Mesothelial cell of epicardium (in vitro differentiated cells): Measurements from ENCODE around the gene ASIC4. TPM values are rescaled to one million over a fixed set of nuclear protein-coding genes. Genes with fewer than 3 reads are reported as not detected.

Source experiments
- DNase-seq, 2 experiments: peaks; one replicate each; pipeline ENCODE4 v3.0.0; 2021; ENCODE audit warnings: low spot score in 2 of 2; ENCODE audit not compliant: unreplicated experiment in 2 of 2
- H3K27ac Mint-ChIP-seq: 2 replicates; pipeline ENCODE4 v1.8.0; 2021; ENCODE audit warnings: mixed read lengths
- H3K27me3 Mint-ChIP-seq: 2 replicates; pipeline ENCODE4 v1.8.0; 2021; ENCODE audit warnings: low read depth, mixed read lengths
- H3K36me3 Mint-ChIP-seq: 2 replicates; pipeline ENCODE4 v1.8.0; 2021; ENCODE audit warnings: mixed read lengths
- H3K4me1 Mint-ChIP-seq: 2 replicates; pipeline ENCODE4 v1.8.0; 2021; ENCODE audit warnings: mixed read lengths
- H3K4me3 Mint-ChIP-seq: 2 replicates; pipeline ENCODE4 v1.8.0; 2021; ENCODE audit warnings: mild to moderate bottlenecking, moderate library complexity, mixed read lengths
- H3K9me3 Mint-ChIP-seq: 2 replicates; pipeline ENCODE4 v1.8.0; 2021; ENCODE audit warnings: mixed read lengths
- CTCF ChIP-seq: fragments of 200-600 bp; sonication (generic); IDR thresholded peaks from one replicate; pipeline ENCODE4 v1.5.0; 2021; ENCODE audit warnings: antibody characterized with exemption; ENCODE audit not compliant: unreplicated experiment
- total RNA-seq: library from RNA; stranded (reverse); gene quantifications from 3 replicates; pipeline ENCODE4 v1.2.1, GENCODE V29; 2021

ASIC4 gene
- total RNA-seq, 1 donor from 2014 or later: 0.98 TPM

- DNase-seq: no peak
- H3K4me3 Mint-ChIP-seq: no peak overlapping the region
- H3K9me3 Mint-ChIP-seq: no peaks in the 10 kb centered on the region
- H3K27ac Mint-ChIP-seq: no peak overlapping the region
- peaks cover 9% of the 10 kb centered on the region for H3K4me1 Mint-ChIP-seq
- H3K36me3 Mint-ChIP-seq: peaks cover 16% of the 10 kb centered on the region
- no peak for TF ChIP-seq CTCF
- H3K27me3 Mint-ChIP-seq: peaks cover 13% of the 10 kb centered on the region
These were observed 38.8 kb downstream of the ASIC4 start for GRCh38 chr2:219553168-219553417.

- peak overlapping the region; percentile 36 for H3K4me3 Mint-ChIP-seq
- peaks cover 13% of the 10 kb centered on the region for H3K27me3 Mint-ChIP-seq
- H3K9me3 Mint-ChIP-seq: no peaks in the 10 kb centered on the region
- DNase-seq: no peak
- no peak overlapping the region for H3K27ac Mint-ChIP-seq
- TF ChIP-seq CTCF: no peak
- H3K4me1 Mint-ChIP-seq: peaks cover 9% of the 10 kb centered on the region
- peaks cover 18% of the 10 kb centered on the region for H3K36me3 Mint-ChIP-seq
These were observed 39.2 kb downstream of the ASIC4 start for GRCh38 chr2:219553463-219553963.

- Mint-ChIP-seq H3K27ac (no peak overlapping the region), H3K27me3 (peaks cover 13% of the 10 kb centered on the region), H3K9me3 (no peaks in the 10 kb centered on the region), H3K36me3 (peaks cover 25% of the 10 kb centered on the region), H3K4me1 (peaks cover 11% of the 10 kb centered on the region), H3K4me3 (no peak overlapping the region)
- no peak for TF ChIP-seq CTCF
- no peak for DNase-seq
These were observed 40.1 kb downstream of the ASIC4 start for GRCh38 chr2:219554350-219554749.

- Mint-ChIP-seq H3K4me3 (no peak overlapping the region), H3K27ac (no peak overlapping the region), H3K9me3 (no peaks in the 10 kb centered on the region), H3K36me3 (peaks cover 30% of the 10 kb centered on the region), H3K4me1 (peaks cover 20% of the 10 kb centered on the region), H3K27me3 (peaks cover 10% of the 10 kb centered on the region)
- DNase-seq: no peak
- no peak for TF ChIP-seq CTCF
These were observed 41.7 kb downstream of the ASIC4 start for GRCh38 chr2:219555956-219556355.

GRCh38 chr2:219556413-219556812 lies 42.1 kb downstream of the ASIC4 start:
- no peaks in the 10 kb centered on the region for H3K9me3 Mint-ChIP-seq
- no peak overlapping the region for H3K27ac Mint-ChIP-seq

More at GRCh38 chr2:219556413-219556812, 42.1 kb downstream of the ASIC4 start:
- Mint-ChIP-seq H3K27me3 (peaks cover 7% of the 10 kb centered on the region), H3K4me1 (peaks cover 21% of the 10 kb centered on the region), H3K4me3 (no peak overlapping the region), H3K36me3 (peaks cover 30% of the 10 kb centered on the region)
- no peak for DNase-seq
- TF ChIP-seq CTCF: no peak
